HepG2 (cell line): ENCODE data around the gene TBL2. TPM values are rescaled to one million over a fixed set of nuclear protein-coding genes. Genes with fewer than 3 reads are reported as not detected.
A peak's percentile ranks its signal among the peaks of the same experiment; 100 is the strongest.

Source experiments
- AGO1 ChIP-seq: fragments of 200-400 bp; formaldehyde crosslinking; IDR thresholded peaks from 2 replicates; pipeline ENCODE4 v1.6.1; 2017; ENCODE audit warnings: mild to moderate bottlenecking, low read depth, low read length, moderate library complexity; ENCODE audit not compliant: poor library complexity, severe bottlenecking
- AKAP8 ChIP-seq: sonication (generic); formaldehyde crosslinking; IDR thresholded peaks from 2 replicates; pipeline ENCODE4 v1.5.1; 2020; ENCODE audit warnings: mild to moderate bottlenecking, missing genetic modification reagents
- CEBPG ChIP-seq: IDR thresholded peaks from 2 replicates; pipeline ENCODE4 v1.6.1; 2016
- ERF ChIP-seq: IDR thresholded peaks from 2 replicates; pipeline ENCODE4 v1.6.1; 2018; ENCODE audit warnings: missing biosample characterization, missing genetic modification reagents
- ETV6 ChIP-seq: sonication (generic); formaldehyde crosslinking; conservative IDR thresholded peaks from 2 replicates; pipeline ENCODE4 v1.4.0; 2020; ENCODE audit warnings: missing genetic modification reagents
- KDM5A ChIP-seq: fragments of 200-600 bp; sonication (generic); IDR thresholded peaks from 2 replicates; pipeline ENCODE4 v1.7.0; 2018; ENCODE audit warnings: antibody characterized with exemption, mild to moderate bottlenecking, low read length, borderline replicate concordance
- KDM5B ChIP-seq: sonication (generic); formaldehyde crosslinking; IDR thresholded peaks from 2 replicates; pipeline ENCODE4 v1.4.0; 2020; ENCODE audit warnings: missing genetic modification reagents, mild to moderate bottlenecking, borderline replicate concordance
- MYC ChIP-seq: sonication (generic); formaldehyde crosslinking; IDR thresholded peaks from 2 replicates; pipeline ENCODE4 v1.9.0; 2021; ENCODE audit warnings: missing genetic modification reagents, borderline replicate concordance
- NFKB2 ChIP-seq: sonication (generic); formaldehyde crosslinking; IDR thresholded peaks from 2 replicates; pipeline ENCODE4 v1.4.0; 2020; ENCODE audit warnings: missing genetic modification reagents, borderline replicate concordance
- NONO ChIP-seq, 2 experiments: fragments of 450-650 bp in 1 of 2; sonication (generic) in 1 of 2; formaldehyde crosslinking in 1 of 2; IDR thresholded peaks in 1 of 2; conservative IDR thresholded peaks in 1 of 2; 2 replicates each; pipeline versions ENCODE4 v1.6.1 to v1.8.0; 2017 to 2022; ENCODE audit warnings: mild to moderate bottlenecking in 1 of 2, missing genetic modification reagents in 1 of 2, moderate library complexity in 1 of 2
- PCBP1 ChIP-seq: fragments of 200-400 bp; formaldehyde crosslinking; IDR thresholded peaks from 2 replicates; pipeline ENCODE4 v1.6.1; 2017; ENCODE audit warnings: mild to moderate bottlenecking, low read depth, low read length, borderline replicate concordance
- TAF15 ChIP-seq: fragments of 200-400 bp; formaldehyde crosslinking; IDR thresholded peaks from one replicate; pipeline ENCODE4 v1.6.1; 2018; ENCODE audit warnings: mild to moderate bottlenecking, low read depth, low read length; ENCODE audit not compliant: poor library complexity, severe bottlenecking
- TBX2 ChIP-seq: sonication (generic); formaldehyde crosslinking; IDR thresholded peaks from 2 replicates; pipeline ENCODE4 v1.5.0; 2020; ENCODE audit warnings: missing genetic modification reagents, mild to moderate bottlenecking, borderline replicate concordance
- TEAD3 ChIP-seq: optimal IDR thresholded peaks from 2 replicates; pipeline ENCODE3; 2016; ENCODE audit warnings: borderline replicate concordance
- TERF1 ChIP-seq: sonication (generic); formaldehyde crosslinking; IDR thresholded peaks from 2 replicates; pipeline ENCODE4 v1.8.0; 2022; ENCODE audit warnings: mild to moderate bottlenecking, missing genetic modification reagents, moderate library complexity
- ZBTB1 ChIP-seq: sonication (generic); formaldehyde crosslinking; IDR thresholded peaks from 2 replicates; pipeline ENCODE4 v1.4.0; 2020; ENCODE audit warnings: missing genetic modification reagents, borderline replicate concordance
- ZKSCAN1 ChIP-seq: fragments of 150-350 bp; IDR thresholded peaks from 2 replicates; pipeline ENCODE4 v1.6.1; 2014; ENCODE audit warnings: low read length
- ZNF263 ChIP-seq: sonication (generic); formaldehyde crosslinking; IDR thresholded peaks from 2 replicates; pipeline ENCODE4 v1.4.0; 2020; ENCODE audit warnings: missing genetic modification reagents
- ZNF414 ChIP-seq: sonication (generic); formaldehyde crosslinking; IDR thresholded peaks from 2 replicates; pipeline ENCODE4 v1.5.0; 2020; ENCODE audit warnings: missing genetic modification reagents
- ZNF569 ChIP-seq: sonication (generic); formaldehyde crosslinking; IDR thresholded peaks from 2 replicates; pipeline ENCODE4 v1.5.0; 2020; ENCODE audit warnings: mild to moderate bottlenecking, missing genetic modification reagents, moderate library complexity, borderline replicate concordance
- ZNF652 ChIP-seq: IDR thresholded peaks from 2 replicates; pipeline ENCODE4 v1.6.1; 2016; ENCODE audit warnings: low read depth, borderline replicate concordance
- ZUFSP ChIP-seq: sonication (generic); formaldehyde crosslinking; IDR thresholded peaks from 2 replicates; pipeline ENCODE4 v1.9.0; 2021; ENCODE audit warnings: missing genetic modification reagents, mild to moderate bottlenecking, borderline replicate concordance
- polyA plus RNA-seq, 8 experiments: library from polyadenylated mRNA; depleted of rRNA in 3 of 8; stranded (reverse) in 7 of 8; unstranded in 1 of 8; fragments of >200 nt; fragmentation: Illumina TruSeq in 4 of 8; extraction: Trizol in 4 of 8; gene quantifications; 2 replicates each; pipeline versions ENCODE4 v1.2.1 to v1.2.3, GENCODE V29; 2011 to 2016; ENCODE audit warnings: low read depth in 4 of 8, missing spikeins in 1 of 8, mixed read lengths in 1 of 8; ENCODE audit not compliant: insufficient read depth in 1 of 8
- total RNA-seq, 5 experiments: library from RNA; depleted of rRNA; stranded (reverse); fragments of >200 nt; fragmentation: Illumina TruSeq; extraction: Trizol; gene quantifications; 2 replicates each; pipeline ENCODE4 v1.2.3, GENCODE V29; 2016; ENCODE audit warnings: low read depth in 1 of 5
- TF ChIP-seq, protein P1 (sequence below): sonication (generic); formaldehyde crosslinking; IDR thresholded peaks from 2 replicates; pipeline ENCODE4 v1.4.0; 2020; ENCODE audit warnings: mild to moderate bottlenecking, missing genetic modification reagents

Gene TBL2
- total and polyA plus RNA-seq, 2 of the 13 experiments (the other 11 are each of a cell fraction or from before 2014, with no cell fraction given) = 43.4 to 47.2 TPM

GRCh38 chr7:73602721-73603651, 24.6 kb upstream of the TBL2 start (continued):
- TF ChIP-seq ZUFSP (CRISPR knock-in tag) (no peak), AGO1 (peak; percentile 97), KDM5A (no peak), CEBPG (CRISPR knock-in tag) (no peak), TEAD3 (peak; percentile 38), PCBP1 (peak; percentile 42), ERF (CRISPR knock-in tag) (no peak), ZNF414 (CRISPR knock-in tag) (0 out of 2 replicates have a peak, but pooled peaks have one; percentile 43), NFKB2 (0 out of 2 replicates have a peak, but pooled peaks have one; percentile 8), ZKSCAN1 (no peak), TBX2 (peak; percentile 31; the same call in 1 of the 2 replicates), ZNF652 (CRISPR knock-in tag) (no peak), NONO (IDR thresholded peaks at IDR 0.05) (no peak), NONO (CRISPR knock-in tag; conservative IDR thresholded peaks at IDR 0.05) (peak; percentile 93), AKAP8 (CRISPR knock-in tag) (peak; percentile 97), KDM5B (CRISPR knock-in tag) (peak; percentile 55; the same call in 1 of the 2 replicates), TERF1 (CRISPR knock-in tag) (no peak), ETV6 (no peak; the same call in 1 of the 2 replicates), ZNF263 (CRISPR knock-in tag) (peak; percentile 52), ZNF569 (CRISPR knock-in tag) (no peak), MYC (CRISPR knock-in tag) (peak; percentile 10; the same call in 1 of the 2 replicates), TAF15 (peak; percentile 58), ZBTB1 (CRISPR knock-in tag) (no peak)
- TF ChIP-seq, protein P1, sequence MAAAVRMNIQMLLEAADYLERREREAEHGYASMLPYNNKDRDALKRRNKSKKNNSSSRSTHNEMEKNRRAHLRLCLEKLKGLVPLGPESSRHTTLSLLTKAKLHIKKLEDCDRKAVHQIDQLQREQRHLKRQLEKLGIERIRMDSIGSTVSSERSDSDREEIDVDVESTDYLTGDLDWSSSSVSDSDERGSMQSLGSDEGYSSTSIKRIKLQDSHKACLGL = 0 out of 2 replicates have a peak, but pooled peaks have one; percentile 15
